Measurements from ENCODE around the gene TM4SF1.

The TM4SF1 gene

DNA sequence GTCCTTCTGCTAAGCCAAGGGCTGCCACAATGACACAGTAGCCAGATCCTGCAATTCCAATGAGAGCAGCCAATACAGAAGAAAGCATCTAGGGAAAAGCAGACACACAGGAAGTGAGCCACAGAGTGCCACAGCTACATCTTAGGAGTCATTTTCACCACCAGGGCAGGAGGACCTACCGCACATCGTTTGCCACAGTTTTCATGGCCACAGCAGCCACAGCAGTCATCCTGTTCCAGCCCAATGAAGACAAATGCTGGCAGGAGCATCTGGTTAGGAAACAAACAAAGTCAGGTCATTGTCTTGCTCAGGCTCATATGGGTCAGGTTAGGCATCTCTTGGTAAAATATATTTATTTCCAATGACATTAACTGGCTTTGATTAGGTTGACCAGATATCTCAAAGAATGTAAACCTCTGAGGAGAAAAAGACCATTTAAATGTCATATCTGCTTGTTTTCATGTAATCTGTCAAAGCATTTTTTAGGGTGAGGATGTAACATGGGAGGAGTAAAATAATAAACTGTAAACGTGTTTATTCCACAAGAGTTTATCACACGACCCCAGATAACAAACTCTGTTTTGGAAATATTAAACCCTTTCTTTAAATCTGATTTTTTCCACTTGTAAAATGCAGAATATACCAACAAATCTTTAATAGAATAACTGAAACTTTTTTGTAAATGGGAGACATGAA lies 1.8 kb downstream of the TM4SF1 start:
- DNase-seq (ENCODE audit: low read depth in 2 of 2): no peak

DNA sequence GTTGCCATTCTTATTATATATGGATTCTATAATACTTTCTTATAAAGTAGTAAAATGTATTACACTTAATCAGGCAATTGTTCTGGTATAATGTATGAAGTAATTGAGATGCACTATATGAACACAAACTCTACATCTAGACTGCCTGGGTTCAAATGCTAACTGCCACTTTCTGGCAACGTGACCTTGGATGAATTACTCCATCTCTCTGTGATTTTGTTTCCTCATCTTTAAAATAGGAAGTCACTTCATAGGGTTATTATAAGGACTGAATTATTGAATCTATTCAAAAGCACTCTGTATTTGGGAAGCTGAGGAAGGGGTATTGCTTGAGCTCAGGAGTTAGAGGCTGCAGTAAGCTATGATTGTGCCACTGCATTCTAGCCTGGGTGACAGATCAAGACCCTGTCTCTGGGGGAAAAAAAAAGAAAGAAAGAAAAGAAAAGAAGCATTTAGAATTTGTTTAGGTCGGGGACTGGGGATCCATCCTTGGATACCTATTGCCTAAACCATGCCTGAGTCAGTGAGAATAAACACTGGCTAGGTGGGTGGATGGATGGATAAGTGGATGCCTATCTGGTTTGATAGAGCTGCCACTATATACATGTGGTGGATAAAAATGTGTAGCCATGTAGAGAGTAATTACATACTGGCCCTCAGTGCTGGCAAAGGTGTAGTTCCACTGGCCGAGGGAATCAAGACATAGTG lies 2.5 kb downstream of the TM4SF1 start:
- no peak for DNase-seq (ENCODE audit: low read depth in 2 of 2)

DNA sequence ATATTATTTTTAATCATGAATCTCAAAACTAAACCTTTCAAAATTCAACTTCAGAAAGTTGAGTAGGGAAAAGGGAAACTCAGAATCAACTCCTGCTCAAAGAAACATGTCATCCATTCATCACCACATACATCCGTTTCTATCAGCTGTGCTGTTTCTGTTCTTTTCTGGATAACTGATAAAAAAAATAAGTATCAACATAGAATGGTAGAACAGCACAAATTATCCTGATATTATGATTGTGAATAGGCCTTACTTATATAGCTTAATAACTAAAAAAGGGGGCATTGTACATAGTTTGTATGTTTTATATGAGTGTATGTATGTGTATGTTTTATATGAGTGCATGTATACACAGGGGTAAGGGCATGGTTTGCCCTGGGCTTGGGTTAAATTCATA lies 3.1 kb downstream of the TM4SF1 start:
- DNase-seq (ENCODE audit: low read depth in 2 of 2): no peak

DNA sequence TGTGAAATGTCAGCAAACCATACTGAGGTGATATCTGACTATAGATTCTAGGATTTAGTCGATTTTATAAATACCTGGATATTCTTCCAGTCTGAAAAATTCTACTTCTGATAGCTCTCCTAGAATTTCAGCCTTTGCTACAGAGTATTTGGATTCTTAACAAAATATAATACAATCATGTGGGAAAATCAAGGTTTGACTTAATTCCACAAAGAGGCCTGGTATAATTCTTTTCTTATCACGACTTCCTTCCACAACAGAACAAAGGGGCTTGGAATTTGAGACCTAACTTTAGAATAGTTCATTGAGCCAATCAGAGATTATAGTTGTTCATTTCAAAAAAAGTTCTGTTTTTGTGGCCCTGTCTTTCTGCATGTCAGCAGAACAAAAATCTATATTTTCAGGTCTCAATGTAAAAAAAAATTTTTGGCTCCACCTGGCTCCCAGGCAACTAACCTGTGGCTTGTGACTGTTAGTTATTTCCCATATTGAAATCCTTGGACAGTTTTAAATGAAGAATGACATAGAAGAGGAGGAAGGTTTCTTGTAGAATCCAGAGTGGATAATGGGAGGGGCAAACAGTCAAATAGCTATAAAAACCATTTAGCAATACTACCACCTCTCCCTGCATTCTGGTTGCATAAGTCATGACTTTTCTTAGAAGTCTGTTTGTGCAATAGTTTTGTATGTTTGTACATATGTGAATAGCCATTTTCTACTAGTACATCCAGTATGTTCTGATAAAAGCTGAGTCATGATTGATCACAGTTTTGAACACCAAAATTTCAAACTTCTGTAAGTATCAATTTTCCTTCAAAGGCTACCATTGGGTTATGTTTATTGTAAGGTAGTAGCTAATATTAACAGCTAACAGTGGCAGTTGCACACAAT lies 4.0 kb downstream of the TM4SF1 start:
- no peak for DNase-seq (ENCODE audit: low read depth in 2 of 2)

DNA sequence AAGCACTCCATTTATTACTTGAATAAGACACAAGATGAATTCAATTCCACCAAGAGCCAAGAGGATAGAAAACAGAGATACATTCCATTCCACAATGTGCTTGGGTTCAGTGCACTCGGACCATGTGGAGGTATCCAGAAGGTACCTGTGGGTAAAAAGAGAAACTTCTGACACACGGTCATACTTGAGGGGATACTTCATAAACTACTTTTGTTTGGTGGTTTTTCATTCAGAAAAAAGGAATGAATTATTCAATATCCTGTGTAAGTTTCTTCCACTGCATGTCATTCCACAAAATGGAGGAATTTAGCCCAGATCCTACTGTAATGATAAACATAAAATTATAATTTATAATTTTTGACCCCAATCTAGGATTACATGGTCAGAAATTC lies 5.7 kb downstream of the TM4SF1 start:
- DNase-seq (ENCODE audit: low read depth in 2 of 2): no peak

DNA sequence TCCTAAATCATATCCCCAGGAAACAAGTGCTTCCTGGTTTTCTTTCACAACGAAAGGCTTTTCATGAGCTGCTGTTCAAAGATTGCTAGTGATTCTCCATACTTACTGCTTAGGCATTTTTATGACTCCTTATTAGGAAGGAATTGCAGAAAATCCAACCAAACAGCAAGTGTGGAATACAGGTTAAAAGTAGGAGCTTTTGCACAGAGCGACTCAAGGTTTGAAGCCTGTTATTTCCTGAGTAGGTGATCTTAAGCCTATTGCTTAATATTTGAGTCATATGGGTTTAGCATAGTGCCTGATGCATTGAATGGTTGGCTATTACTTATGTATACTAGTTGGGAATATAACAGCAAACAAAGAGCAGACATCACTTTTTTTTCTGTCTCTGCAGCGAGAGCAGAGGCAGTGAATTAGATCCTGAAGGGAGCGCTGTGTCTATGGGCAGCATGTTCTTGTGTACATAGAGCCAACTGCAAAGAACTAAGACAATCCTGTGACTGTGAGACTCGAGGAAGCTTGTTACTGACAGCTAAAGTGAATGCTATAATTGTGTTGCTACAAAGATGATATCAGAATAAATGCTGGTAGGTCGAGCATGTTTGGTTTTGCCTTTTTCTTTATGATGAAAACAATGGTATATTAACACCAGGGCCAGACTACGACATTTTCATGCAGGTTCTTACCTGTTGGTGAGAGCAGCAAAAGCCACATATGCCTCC lies 6.3 kb downstream of the TM4SF1 start:
- DNase-seq (ENCODE audit: low read depth in 2 of 2): no peak

DNA sequence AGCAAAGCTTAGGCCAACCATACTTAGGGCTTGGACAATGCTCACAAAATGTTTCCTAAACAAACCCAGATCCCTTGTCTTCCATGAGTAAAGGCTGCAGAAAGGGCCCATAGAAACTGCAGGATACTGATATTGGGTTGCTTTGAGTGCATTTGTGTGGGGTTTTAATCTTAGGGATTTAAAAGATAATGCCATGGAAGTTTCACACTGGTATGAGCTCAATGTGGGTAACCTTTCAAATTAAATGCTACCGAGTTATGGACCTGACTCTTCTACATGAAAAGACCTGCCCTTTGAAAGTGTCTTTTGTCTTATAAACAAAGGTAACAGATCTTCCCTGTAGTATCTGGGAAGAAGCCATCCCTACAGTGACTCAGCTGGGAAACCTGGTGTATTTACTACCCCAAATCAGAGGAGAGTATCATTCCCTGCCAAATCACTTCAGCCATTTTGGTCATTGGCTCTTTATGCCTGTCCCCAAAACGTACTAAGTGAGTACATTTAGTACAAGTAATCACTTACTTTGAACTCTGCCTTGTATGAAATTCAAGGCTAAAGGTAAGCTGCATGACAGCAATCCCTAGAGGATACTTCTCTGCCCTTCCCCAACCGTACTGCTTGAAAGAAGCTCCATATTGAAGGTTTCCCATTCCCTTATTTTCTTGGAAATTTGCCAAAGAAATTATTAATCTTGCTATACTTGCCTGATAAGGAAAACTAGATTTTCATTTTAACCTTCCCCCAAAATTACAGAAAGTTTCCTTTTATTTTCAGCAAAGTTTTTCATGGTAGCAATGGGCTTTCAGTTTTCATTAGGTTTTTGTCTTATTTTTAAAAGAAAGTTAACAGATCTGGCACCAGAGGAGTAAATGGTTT lies 7.2 kb downstream of the TM4SF1 start:
- DNase-seq (ENCODE audit: low read depth in 2 of 2): no peak

DNA sequence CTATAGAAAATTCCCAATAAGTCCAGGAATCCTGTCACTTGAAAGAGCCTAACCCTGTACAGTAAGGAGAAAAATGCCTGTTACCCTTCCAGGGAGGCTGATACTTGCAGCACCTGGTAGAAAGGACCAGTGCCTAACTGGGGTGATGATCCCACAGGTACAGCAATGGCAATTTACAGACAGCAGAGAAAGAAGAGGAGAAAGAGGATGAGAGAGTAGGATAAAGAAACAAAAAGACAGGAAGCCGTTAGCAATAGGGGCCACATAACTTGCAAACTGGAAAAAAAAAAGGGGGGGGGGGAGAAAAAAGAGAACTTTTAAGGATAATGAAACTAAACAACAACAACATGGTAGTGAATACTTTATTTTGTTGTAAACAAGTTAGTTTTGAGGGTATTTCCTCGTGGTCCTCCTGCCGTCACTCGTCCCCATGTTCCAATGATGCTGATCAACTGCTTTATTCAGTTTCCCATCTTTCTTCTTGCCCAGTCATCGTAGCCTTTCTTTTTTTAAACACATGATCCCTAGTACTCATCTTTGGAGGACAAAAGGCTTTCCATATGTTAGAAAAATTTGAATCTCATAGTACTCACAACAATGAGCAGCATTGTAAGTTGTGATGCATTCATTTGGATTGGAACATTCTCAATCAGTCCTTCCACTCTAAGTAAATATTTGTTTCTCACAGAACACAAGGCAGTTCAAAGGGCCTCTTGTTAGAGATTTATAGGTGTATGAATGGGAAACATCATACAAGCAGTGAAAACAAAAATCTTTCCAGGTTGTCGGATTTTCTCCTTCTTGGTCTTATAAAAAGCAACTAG lies 8.6 kb downstream of the TM4SF1 start:
- DNase-seq (ENCODE audit: low read depth in 2 of 2): no peak

DNA sequence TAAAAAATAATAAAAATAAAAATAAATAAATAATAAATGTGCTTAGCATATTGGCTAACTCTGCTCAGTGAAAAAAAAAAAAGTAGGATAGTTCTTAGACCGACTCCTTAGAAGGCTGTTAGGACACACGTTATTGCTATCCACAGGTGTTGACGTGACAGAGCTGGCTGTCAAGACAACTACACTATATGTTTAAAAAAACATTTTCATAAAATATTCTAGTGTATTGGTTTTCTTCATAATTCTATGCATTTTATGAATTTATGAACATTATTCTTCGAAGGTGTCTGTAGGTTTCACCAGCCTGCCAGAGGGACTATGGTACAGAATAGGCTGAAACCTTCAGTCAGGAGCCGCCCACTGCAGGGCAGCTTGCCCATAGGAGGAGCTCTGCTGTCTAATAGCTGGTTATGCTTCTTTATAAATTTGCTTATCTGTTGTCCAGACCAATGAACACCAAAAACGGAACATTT lies 9.2 kb downstream of the TM4SF1 start:
- DNase-seq (ENCODE audit: low read depth in 2 of 2): no peak

DNA sequence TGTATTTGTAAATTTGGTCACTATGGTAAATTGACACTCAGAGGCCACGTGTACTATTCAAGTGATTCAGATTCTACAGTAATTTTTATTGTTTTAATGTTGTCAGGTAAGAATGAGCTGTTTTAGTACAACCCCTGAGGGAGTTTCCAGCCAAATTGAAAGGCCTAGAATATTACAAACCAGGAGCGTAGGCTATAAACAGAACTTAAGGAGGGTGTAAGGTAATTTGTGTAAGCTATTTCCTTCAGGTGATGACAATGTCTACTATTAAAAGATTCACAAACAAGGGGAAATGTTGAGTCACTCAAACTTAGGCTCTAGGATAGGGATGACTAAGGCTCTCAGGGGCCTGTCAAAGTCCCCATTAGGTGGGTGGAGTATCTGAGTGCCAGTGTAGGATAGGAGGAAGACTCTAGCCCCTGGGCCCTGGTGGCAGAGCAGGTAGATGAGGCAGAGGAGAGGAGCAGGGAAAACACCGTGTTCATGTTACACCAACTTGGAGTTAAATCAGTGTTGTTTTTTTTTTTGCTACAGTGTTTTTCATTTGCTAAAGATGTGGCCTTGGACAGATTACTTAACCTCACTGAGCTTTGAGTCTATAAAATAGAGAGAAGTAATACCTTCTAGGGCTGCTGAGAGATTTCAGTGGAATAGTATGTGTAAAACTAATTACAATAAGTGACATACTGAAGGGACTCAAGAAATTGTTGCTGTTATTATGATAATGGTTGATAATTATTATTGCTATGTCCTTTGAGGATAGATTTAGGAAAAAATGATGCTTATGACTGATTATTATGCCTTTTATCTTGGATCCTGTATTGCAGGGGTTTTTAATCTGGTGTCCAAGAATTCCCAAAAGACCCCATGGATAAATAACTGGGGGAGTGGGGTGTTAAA lies 10.3 kb downstream of the TM4SF1 start:
- DNase-seq (ENCODE audit: low read depth in 2 of 2): peak in 1 of 2 experiments; percentile 1

DNA sequence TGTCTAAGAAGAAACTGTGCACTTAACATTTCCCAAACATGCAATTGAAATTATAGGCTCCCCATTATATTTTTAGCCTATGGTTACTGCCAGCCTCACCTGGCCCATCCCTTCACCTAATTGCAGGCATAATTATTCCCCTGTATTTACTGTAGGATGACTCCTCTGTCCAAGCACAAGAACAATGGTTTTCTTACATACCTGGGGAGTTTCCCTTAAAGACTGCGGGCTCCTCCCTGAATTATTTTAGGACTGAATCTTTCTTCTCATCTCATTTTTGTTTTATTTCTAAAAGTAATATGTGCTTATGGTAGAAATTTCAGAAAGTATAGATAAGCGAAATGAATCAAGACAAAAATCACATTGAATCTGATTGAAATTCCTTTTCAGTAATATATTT lies 11.4 kb downstream of the TM4SF1 start:
- DNase-seq (ENCODE audit: low read depth in 2 of 2): no peak

DNA sequence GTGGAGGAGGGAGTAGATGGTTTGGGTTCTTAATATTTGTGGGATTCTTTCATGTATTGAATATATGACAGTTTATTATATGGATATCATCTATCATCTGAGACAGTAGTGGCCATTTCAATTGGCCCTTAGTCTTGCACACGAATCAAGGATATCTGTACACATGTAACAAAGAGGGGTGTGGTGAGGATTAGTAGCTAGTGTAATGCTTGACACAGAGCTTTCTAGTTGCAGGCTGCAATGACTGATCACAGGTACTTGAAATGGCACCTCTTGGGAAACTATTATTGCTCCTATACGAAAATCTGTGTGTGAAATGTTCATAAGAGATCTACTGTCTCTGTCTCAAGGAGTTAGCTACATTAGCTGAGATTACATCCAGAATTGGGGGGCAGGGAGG lies 12.8 kb downstream of the TM4SF1 start:
- no peak for DNase-seq (ENCODE audit: low read depth in 2 of 2)

DNA sequence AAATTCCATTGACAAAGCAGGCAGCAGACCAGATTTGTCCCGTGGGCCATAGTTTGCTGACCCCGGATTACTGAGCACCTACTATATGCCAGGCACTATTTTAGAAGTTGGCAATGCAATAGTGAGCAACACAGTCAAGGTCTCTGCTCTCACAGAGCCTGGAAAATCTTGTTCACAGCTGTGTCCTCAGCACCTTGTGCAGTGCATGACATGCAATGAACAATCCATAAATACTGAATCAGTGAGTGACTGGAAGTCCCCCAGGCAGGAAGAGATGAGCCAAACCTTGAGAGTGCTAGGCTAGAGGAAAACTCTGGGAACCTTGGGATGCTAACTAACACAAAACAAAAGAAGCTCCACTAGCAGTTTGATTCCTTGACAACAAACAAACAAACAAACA lies 14.4 kb downstream of the TM4SF1 start:
- DNase-seq (ENCODE audit: low read depth in 2 of 2): no peak

DNA sequence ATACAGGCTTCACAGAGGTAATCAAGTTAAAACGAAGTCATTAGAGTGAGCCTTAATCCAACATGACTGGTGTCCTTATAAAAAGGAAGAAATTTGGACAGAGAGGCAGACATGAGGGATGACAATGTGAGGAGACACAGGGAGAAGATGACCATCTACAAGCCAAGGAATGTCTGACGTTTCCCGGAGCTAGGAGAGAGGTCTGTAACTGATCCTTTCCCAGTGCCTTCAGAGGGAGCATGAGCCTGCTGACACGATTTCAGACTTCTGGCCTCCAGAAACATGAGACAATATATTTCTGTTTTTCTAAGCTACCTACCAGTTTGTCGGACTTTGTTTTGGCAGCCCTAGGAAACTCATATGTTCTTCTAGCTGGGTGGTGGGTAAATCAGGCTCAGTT lies 15.1 kb downstream of the TM4SF1 start:
- no peak for DNase-seq (ENCODE audit: low read depth in 2 of 2)

DNA sequence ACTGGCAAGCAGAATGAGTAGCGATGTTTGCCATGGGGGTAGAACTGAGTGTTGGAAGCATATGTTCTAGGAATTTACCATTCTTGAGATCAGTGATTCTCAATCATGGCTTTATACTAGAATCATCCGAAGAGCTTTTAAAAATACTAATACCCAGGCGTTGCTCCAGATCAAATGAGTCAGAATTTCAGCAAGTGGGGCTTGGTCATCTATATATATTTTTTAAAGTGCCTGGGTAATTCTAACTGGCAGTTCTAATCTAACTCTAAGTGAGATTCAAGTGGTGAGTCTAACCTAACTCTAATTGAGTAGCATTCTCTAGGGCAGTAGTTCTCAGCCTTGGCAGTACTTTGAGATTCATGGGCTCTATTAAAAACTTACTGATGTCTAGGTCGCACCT lies 20.8 kb downstream of the TM4SF1 start:
- no peak for DNase-seq (ENCODE audit: low read depth in 2 of 2)

DNA sequence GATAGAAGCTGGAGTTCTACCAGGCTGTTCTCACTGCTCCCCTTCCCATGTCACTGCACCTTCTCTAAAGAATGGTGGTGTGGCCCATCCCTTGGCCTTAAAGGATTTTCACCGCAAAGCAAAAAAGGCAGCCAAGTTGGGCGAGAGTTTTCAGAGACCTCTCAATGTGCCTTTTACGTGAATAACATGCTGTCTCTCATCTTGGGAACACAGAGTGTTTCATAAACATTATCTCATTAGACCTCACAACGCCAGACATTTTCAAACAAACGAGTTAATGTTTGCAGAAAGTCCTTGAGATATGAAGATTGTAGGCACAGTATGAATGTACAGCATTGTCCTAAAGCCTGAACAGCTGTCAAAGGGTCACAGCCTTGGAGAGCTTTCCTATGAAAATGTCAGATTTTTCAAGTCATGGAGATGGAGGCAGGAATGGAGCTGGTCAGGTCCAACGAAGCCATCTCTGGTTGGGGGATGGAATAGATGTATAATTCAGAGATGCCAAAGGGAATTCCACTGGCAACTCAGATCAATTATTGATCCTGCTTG lies 21.3 kb downstream of the TM4SF1 start:
- DNase-seq (ENCODE audit: low read depth in 2 of 2): no peak

DNA sequence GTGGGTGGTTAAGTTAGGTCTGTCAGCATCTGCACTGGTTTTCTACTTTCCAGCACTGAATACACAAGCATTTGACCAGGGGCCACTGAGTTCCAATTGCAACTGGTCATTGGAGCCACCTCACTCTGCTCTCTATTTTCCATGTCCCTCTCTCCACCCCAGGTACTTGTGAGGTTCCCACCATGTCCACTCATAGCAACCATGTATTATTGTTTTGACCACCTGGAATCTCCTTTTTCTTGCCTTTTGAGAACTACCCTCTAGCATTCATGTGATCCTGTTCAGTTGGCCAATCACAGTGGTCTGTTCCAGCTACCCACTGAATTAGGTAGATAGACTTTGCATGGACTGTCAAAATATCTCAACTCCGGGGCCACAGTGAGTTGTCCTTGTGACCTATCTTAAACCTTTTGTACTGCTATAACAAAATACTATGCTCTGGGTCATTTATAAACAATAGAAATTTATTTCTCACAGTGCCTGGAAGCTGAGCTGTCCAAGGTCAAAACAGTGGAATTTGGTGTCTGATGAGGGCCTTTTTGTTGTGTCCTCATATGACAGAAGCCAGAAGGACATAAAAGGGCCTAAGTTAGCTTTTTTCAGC lies 23.8 kb downstream of the TM4SF1 start:
- DNase-seq (ENCODE audit: low read depth in 2 of 2): no peak

DNA sequence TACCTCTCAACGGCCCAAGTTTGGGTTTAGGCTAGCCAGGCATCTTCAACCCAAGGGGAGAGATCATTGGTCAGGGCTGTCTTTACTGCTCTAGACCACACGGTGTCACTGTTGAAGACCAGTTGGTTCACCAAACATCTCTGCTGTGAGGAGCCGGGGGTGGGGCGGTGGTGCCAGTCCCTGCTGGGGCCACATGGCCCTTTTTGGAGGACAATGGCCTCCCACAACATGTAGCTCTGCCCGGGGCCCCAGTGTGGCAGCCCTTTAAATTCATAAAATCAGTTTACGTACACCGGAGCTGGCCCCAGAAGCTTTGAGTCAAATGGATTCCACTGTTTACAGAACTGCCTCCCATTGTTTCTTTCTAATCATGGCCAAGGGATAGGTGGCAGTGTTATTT lies 24.9 kb downstream of the TM4SF1 start:
- DNase-seq (ENCODE audit: low read depth in 2 of 2): peak in 1 of 2 experiments; percentile 19
